HEK293 (cell line): ENCODE measurements around the gene PRICKLE3.

Experiments
- CTCF ChIA-PET: fragments of 350-600 bp; formaldehyde crosslinking; extraction: SDS; loops from one replicate; lab custom pipeline; 2021; ENCODE audit warnings: antibody characterized with exemption; lab: Yijun Ruan, JAX
- POLR2A ChIA-PET: fragments of 300-600 bp; formaldehyde crosslinking; extraction: SDS; loops from one replicate; lab custom pipeline; 2020; ENCODE audit warnings: antibody characterized with exemption, inconsistent platforms; lab: Yijun Ruan, JAX
- H3K27ac ChIP-seq: fragments of 200-500 bp; sonication (Bioruptor generic); 2 replicates; pipeline ENCODE4 v1.5.1; 2014; ENCODE audit warnings: low read depth, low read length, control low read depth, inconsistent platforms; ENCODE audit errors: extremely low read depth
- H3K36me3 ChIP-seq, 2 experiments: fragments of 200-500 bp in 1 of 2; sonication (Bioruptor generic) in 1 of 2; 1 replicate in 1 of 2; 2 replicates in 1 of 2; pipeline ENCODE4 v1.5.1; 2014 to 2017; ENCODE audit warnings: inconsistent platforms in 2 of 2, low read length in 2 of 2; ENCODE audit not compliant: control insufficient read depth in 2 of 2, insufficient read depth in 1 of 2
- H3K4me1 ChIP-seq: fragments of 200-500 bp; sonication (Bioruptor generic); 2 replicates; pipeline ENCODE4 v1.5.1; 2014; ENCODE audit warnings: mild to moderate bottlenecking, low read length, inconsistent platforms; ENCODE audit not compliant: control insufficient read depth, insufficient read depth
- H3K4me3 ChIP-seq: 2 replicates; pipeline ENCODE4 v1.5.1; 2011; ENCODE audit warnings: low read depth, mild to moderate bottlenecking, control low read depth, low read length, moderate library complexity
- H3K9me3 ChIP-seq: fragments of 200-500 bp; sonication (Bioruptor generic); 2 replicates; pipeline ENCODE4 v1.5.1; 2014; ENCODE audit warnings: low read depth, low read length, inconsistent platforms; ENCODE audit not compliant: control insufficient read depth, insufficient read depth
- CTCF ChIP-seq: fragments of 450-650 bp; formaldehyde crosslinking; IDR thresholded peaks from 2 replicates; pipeline ENCODE4 v1.5.1; 2016; ENCODE audit warnings: missing biosample characterization, missing genetic modification characterization
- EGR2 ChIP-seq: fragments of 450-650 bp; formaldehyde crosslinking; IDR thresholded peaks from 2 replicates; pipeline ENCODE4 v1.5.1; 2016; ENCODE audit warnings: low read depth, missing biosample characterization, missing genetic modification characterization
- INSM2 ChIP-seq: fragments of 450-650 bp; formaldehyde crosslinking; IDR thresholded peaks from 2 replicates; pipeline ENCODE4 v1.5.1; 2016; ENCODE audit warnings: missing biosample characterization, missing genetic modification characterization
- KLF17 ChIP-seq: fragments of 450-650 bp; formaldehyde crosslinking; IDR thresholded peaks from 2 replicates; pipeline ENCODE4 v1.5.1; 2016; ENCODE audit warnings: missing biosample characterization, missing genetic modification characterization
- KLF7 ChIP-seq: fragments of 450-650 bp; formaldehyde crosslinking; IDR thresholded peaks from 2 replicates; pipeline ENCODE4 v1.5.1; 2016; ENCODE audit warnings: missing biosample characterization, missing genetic modification characterization, borderline replicate concordance
- PRDM10 ChIP-seq: fragments of 450-650 bp; formaldehyde crosslinking; IDR thresholded peaks from 2 replicates; pipeline ENCODE4 v1.5.1; 2016; ENCODE audit warnings: missing biosample characterization, missing genetic modification characterization
- PRDM4 ChIP-seq: fragments of 450-650 bp; formaldehyde crosslinking; IDR thresholded peaks from 2 replicates; pipeline ENCODE4 v1.5.1; 2017; ENCODE audit warnings: missing biosample characterization, missing genetic modification characterization
- PRDM6 ChIP-seq: fragments of 450-650 bp; formaldehyde crosslinking; IDR thresholded peaks from 2 replicates; pipeline ENCODE4 v1.5.1; 2017; ENCODE audit warnings: missing biosample characterization, missing genetic modification characterization
- RBAK ChIP-seq: fragments of 450-650 bp; formaldehyde crosslinking; IDR thresholded peaks from 2 replicates; pipeline ENCODE4 v1.5.1; 2016; ENCODE audit warnings: missing biosample characterization, missing genetic modification characterization
- SALL2 ChIP-seq: fragments of 450-650 bp; formaldehyde crosslinking; IDR thresholded peaks from 2 replicates; pipeline ENCODE4 v1.5.0; 2017; ENCODE audit warnings: missing biosample characterization, mild to moderate bottlenecking, missing genetic modification characterization, borderline replicate concordance
- SP7 ChIP-seq: fragments of 450-650 bp; formaldehyde crosslinking; IDR thresholded peaks from 2 replicates; pipeline ENCODE4 v1.5.1; 2016; ENCODE audit warnings: missing biosample characterization, missing genetic modification characterization
- ZNF23 ChIP-seq: fragments of 450-650 bp; formaldehyde crosslinking; IDR thresholded peaks from 2 replicates; pipeline ENCODE4 v1.5.1; 2016; ENCODE audit warnings: missing biosample characterization, missing genetic modification characterization, borderline replicate concordance
- ZNF416 ChIP-seq: fragments of 450-650 bp; formaldehyde crosslinking; IDR thresholded peaks from 2 replicates; pipeline ENCODE4 v1.5.1; 2016; ENCODE audit warnings: missing biosample characterization, missing genetic modification characterization
- ZNF518A ChIP-seq: fragments of 450-650 bp; formaldehyde crosslinking; conservative IDR thresholded peaks from 2 replicates; pipeline ENCODE4 v1.5.1; 2016; ENCODE audit warnings: low read depth, missing biosample characterization, missing genetic modification characterization
- ZNF529 ChIP-seq: fragments of 450-650 bp; formaldehyde crosslinking; IDR thresholded peaks from 2 replicates; pipeline ENCODE4 v1.5.1; 2017; ENCODE audit warnings: missing genetic modification characterization, missing biosample characterization; ENCODE audit not compliant: insufficient replicate concordance
- ZNF585B ChIP-seq: fragments of 450-650 bp; formaldehyde crosslinking; IDR thresholded peaks from 2 replicates; pipeline ENCODE4 v1.5.1; 2016; ENCODE audit warnings: missing biosample characterization, missing genetic modification characterization
- ZNF768 ChIP-seq: fragments of 450-650 bp; formaldehyde crosslinking; IDR thresholded peaks from 2 replicates; pipeline ENCODE4 v1.5.1; 2018; ENCODE audit warnings: missing biosample characterization, mild to moderate bottlenecking, missing genetic modification characterization
- ZNF791 ChIP-seq: fragments of 450-650 bp; formaldehyde crosslinking; IDR thresholded peaks from 2 replicates; pipeline ENCODE4 v1.5.1; 2016; ENCODE audit warnings: missing biosample characterization, missing genetic modification characterization
- ZNF830 ChIP-seq: fragments of 450-650 bp; IDR thresholded peaks from 2 replicates; pipeline ENCODE4 v1.5.0; 2018; ENCODE audit warnings: missing biosample characterization, missing genetic modification characterization, low read depth, mild to moderate bottlenecking, moderate library complexity

PRICKLE3 gene

GRCh38 chrX:49188468-49189076, 2.4 kb upstream of the PRICKLE3 start:
- Histone ChIP-seq H3K4me3 (no peak overlapping the region), H3K4me1 (peaks cover 2% of the 10 kb centered on the region; the same call in 1 of the 2 replicates)
- POLR2A ChIA-PET = no interaction called here
- TF ChIP-seq SALL2 (tag by site-specific recombination) (no peak), ZNF585B (tag by site-specific recombination) (no peak), ZNF830 (tag by site-specific recombination) (no peak), PRDM6 (tag by site-specific recombination) (no peak), PRDM4 (tag by site-specific recombination) (no peak), INSM2 (tag by site-specific recombination) (no peak), ZNF791 (tag by site-specific recombination) (no peak), KLF7 (tag by site-specific recombination) (peak; percentile 4; the same call in 1 of the 2 replicates), ZNF768 (tag by site-specific recombination) (no peak), RBAK (tag by site-specific recombination) (no peak), CTCF (tag by site-specific recombination) (no peak), PRDM10 (tag by site-specific recombination) (no peak), ZNF23 (tag by site-specific recombination) (no peak), ZNF416 (tag by site-specific recombination) (no peak), ZNF529 (tag by site-specific recombination) (no peak), KLF17 (tag by site-specific recombination) (peak; percentile 59), ZNF518A (tag by site-specific recombination) (no peak), SP7 (tag by site-specific recombination) (no peak), EGR2 (no peak)

More at GRCh38 chrX:49188468-49189076, 2.4 kb upstream of the PRICKLE3 start:
- Histone ChIP-seq H3K27ac (peak overlapping the region; percentile 44; the same call in 1 of the 2 replicates), H3K36me3 (peaks cover 0 to 3% of the 10 kb centered on the region in 2 experiments; a peak in 1 of 3 replicates), H3K9me3 (no peaks in the 10 kb centered on the region)
- CTCF ChIA-PET = interaction anchor here (0.5 to 1.3 kb wide), 2 partner anchors 33 to 284 kb away, joined by 4 to 8 read pairs; no protein-coding TSS in a partner anchor
